Subcutaneous abdominal adipose tissue (tissue), 5 donors: Measurements from ENCODE around the gene ADAM12.

Experiments used
- H3K27ac ChIP-seq: one replicate; pipeline ENCODE4 v1.7.0; 2013; ENCODE audit warnings: low read depth, mild to moderate bottlenecking, inconsistent platforms, low read length, moderate library complexity
- H3K27me3 ChIP-seq, 5 donors: one replicate each; pipeline ENCODE4 v1.7.0; 2013; ENCODE audit warnings: low read length in 5 of 5, inconsistent platforms in 1 of 5; ENCODE audit not compliant: control insufficient read depth in 5 of 5, insufficient read depth in 4 of 5
- H3K36me3 ChIP-seq, 5 donors: one replicate each; pipeline ENCODE4 v1.7.0; 2013; ENCODE audit warnings: low read length in 5 of 5; ENCODE audit not compliant: control insufficient read depth in 5 of 5, insufficient read depth in 5 of 5
- H3K4me1 ChIP-seq, 5 donors: one replicate each; pipeline ENCODE4 v1.7.0; 2013; ENCODE audit warnings: low read length in 5 of 5, mild to moderate bottlenecking in 3 of 5, moderate library complexity in 1 of 5; ENCODE audit not compliant: control insufficient read depth in 5 of 5, insufficient read depth in 5 of 5
- H3K4me3 ChIP-seq, 5 donors: one replicate each; pipeline ENCODE4 v1.7.0; 2013; ENCODE audit warnings: low read length in 5 of 5, low read depth in 1 of 5
- H3K9ac ChIP-seq, 5 donors: one replicate each; pipeline ENCODE4 v1.7.0; 2013; ENCODE audit warnings: low read length in 5 of 5, mild to moderate bottlenecking in 4 of 5, moderate library complexity in 3 of 5
- H3K9me3 ChIP-seq, 5 donors: one replicate each; pipeline ENCODE4 v1.7.0; 2013; ENCODE audit warnings: low read length in 5 of 5; ENCODE audit not compliant: control insufficient read depth in 5 of 5
- donor health status: healthy.
- donor health status: healthy.
- donor health status: healthy.
- donor health status: healthy.
- donor health status: healthy.

ADAM12 gene

DNA sequence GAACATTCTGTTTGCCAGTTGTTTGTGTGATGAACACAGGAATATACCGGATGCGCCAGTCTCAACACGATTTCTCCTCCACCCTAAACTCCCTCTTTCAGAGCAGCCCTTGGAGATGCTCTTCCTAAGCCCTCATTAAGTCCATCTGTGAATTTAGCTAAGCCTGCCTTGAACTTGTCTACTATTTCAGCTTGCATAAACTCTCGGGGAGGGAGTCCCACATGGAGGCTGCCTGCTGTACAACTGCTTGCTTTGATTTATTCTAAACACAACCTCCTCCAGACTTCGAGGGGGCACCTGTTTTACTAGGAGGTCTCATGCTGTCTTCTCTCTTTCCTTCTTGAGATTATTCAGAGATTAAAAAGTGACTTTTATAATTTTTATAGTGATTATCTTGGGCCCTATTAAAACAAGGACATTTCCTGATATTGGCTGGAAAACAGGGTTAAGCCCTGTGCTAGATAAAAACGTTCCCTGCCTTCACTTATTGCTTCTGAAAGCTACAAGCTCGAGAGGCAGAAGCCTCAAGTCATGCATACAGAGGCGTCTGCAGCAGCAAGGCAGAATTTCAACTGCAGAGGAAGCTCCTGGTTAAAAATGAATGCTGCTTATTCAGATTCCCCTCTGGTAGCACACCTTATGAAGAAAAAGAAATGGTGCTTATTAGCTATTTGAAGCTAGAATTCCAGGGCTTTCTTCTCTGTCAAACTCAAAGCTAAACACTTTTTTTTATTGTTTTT lies 317.6 kb downstream of the ADAM12 start:
- no peaks in the 10 kb centered on the region for H3K4me1 ChIP-seq
- no peak overlapping the region for H3K9ac ChIP-seq
- peaks cover 0 to 14% (median 10%) of the 10 kb centered on the region in 5 donors for H3K36me3 ChIP-seq
- no peak overlapping the region for H3K4me3 ChIP-seq
- H3K27me3 ChIP-seq = no peaks in the 10 kb centered on the region
- H3K9me3 ChIP-seq = no peaks in the 10 kb centered on the region
- H3K27ac ChIP-seq = no peak overlapping the region

DNA sequence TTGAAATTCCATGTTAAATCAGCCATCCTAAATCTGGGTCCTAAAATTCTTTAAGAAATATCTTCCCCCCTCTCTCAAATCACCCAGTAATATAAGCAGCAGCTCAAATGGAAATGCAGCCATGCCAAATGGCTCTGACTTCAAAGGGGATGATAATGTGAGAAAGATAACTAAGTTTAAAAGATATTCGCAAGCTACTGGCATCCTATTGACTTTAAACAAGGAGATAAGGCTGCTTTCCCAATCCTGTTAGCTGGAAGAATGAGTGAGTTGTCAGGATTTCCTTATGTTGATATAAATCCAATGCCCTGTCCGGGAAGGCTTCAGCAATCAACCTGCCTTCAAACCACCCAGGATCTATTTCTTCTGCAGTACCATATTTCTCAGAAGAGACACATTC lies 320.0 kb downstream of the ADAM12 start:
- Histone ChIP-seq H3K9ac (no peak overlapping the region), H3K4me3 (no peak overlapping the region), H3K9me3 (no peaks in the 10 kb centered on the region), H3K27me3 (no peaks in the 10 kb centered on the region), H3K36me3 (peaks cover 0 to 23% (median 10%) of the 10 kb centered on the region in 5 donors), H3K27ac (no peak overlapping the region), H3K4me1 (peaks cover 0 to 4% (median 2%) of the 10 kb centered on the region in 5 donors)

DNA sequence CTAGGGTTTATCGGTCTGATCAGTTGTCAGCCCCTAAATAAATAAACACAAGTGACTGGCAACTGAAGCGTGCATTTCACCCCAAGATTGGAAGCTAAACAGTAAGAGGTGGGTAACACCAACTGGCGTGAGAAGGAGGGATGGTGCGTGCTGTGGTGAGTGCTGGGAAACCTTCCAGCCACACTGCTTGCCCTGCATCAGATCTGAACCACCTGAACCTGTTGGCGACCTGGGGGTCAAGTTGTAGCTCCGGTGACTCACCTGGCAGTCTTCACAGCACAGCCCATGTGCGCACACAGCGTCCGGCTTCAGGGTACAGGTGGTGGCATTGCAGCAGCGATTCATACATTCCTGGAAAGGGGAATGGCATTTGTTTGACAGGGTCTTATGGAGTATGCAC lies 321.8 kb downstream of the ADAM12 start:
- H3K9me3 ChIP-seq = peaks cover 0 to 2% (median 0%) of the 10 kb centered on the region in 5 donors
- peaks cover 0 to 23% (median 10%) of the 10 kb centered on the region in 5 donors for H3K36me3 ChIP-seq
- H3K27me3 ChIP-seq = no peaks in the 10 kb centered on the region
- H3K9ac ChIP-seq = no peak overlapping the region
- H3K4me3 ChIP-seq = no peak overlapping the region
- peaks cover 4 to 21% (median 17%) of the 10 kb centered on the region in 5 donors for H3K4me1 ChIP-seq
- no peak overlapping the region for H3K27ac ChIP-seq

DNA sequence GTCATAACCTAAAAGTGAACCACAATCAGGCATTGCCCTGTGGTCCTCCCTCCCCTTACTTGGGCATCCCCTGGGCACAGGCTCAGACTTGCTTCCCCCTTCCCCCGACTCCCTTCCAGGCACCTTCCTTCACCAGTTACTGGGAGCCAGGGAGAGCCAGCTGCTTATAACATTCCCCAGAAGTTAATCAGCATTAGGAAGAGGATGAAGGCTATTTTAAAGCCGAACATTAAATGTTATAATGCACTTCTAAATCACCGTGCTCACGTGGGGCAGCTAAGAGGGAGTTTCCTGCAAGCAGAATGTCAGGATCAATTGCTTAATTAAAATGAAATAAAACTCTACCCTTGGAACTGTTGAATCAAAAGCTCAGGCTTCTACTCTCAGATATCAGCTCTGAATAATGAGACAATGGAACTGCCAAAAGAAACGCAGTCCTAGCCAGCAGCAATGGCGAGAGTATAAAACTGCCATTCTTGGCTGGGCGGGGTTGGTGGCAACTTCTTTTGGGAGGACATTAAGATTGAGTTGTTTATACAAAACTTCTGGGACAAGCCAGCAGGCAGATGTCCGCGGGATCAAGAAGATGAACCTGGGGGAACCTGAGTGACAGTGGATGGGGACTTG lies 322.4 kb downstream of the ADAM12 start:
- Histone ChIP-seq H3K9me3 (peaks cover 0 to 4% (median 0%) of the 10 kb centered on the region in 5 donors), H3K4me1 (peaks cover 5 to 26% (median 19%) of the 10 kb centered on the region in 5 donors), H3K36me3 (peaks cover 0 to 23% (median 10%) of the 10 kb centered on the region in 5 donors), H3K4me3 (no peak overlapping the region), H3K27ac (no peak overlapping the region), H3K27me3 (no peaks in the 10 kb centered on the region), H3K9ac (no peak overlapping the region)

DNA sequence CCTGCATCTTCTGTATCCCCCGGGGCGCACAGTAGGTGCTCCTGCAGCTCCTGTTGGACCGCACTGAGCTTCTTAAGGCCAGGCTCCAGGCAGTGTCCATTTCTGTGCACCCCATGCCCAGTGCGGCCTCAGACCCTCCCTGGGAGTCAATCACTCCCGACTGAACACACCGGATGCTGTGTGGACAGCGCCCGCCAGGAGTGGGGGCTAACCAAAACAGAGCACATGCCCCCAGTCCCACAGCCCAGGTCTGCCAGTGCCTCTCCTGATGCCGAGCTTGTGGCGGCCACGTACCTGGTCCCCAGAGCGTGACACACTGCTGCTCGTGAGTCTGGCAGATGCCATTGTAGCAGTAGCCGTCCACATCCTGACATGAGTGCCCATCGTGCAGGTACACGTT lies 323.8 kb downstream of the ADAM12 start:
- Histone ChIP-seq H3K9me3 (peaks cover 0 to 4% (median 0%) of the 10 kb centered on the region in 5 donors), H3K9ac (no peak overlapping the region), H3K36me3 (peaks cover 0 to 21% (median 6%) of the 10 kb centered on the region in 5 donors), H3K4me1 (peaks cover 11 to 39% (median 31%) of the 10 kb centered on the region in 5 donors), H3K27ac (no peak overlapping the region), H3K4me3 (no peak overlapping the region), H3K27me3 (no peaks in the 10 kb centered on the region)

DNA sequence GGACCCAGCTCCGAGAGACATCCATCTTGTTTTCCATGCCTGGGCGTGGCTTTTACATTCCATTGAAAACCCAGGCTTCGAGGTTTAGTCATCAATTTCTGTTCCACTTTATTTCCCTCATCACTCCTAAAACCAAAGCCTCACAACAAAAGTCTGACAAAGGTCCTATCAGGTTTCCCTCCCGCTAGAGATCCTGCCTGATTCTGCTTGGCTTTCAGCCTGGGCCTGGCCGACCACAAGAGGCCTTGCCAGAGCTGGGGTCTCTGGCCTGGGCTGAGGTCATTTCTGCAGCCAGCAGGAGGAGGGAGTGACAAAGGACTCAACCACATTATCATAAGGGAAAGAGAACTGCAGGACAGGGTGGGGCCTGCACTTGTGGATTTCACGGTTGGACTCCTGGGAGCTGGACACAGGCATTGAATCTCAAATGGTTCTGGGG lies 324.9 kb downstream of the ADAM12 start:
- no peaks in the 10 kb centered on the region for H3K27me3 ChIP-seq
- peaks cover 0 to 16% (median 3%) of the 10 kb centered on the region in 5 donors for H3K36me3 ChIP-seq
- H3K9ac ChIP-seq = no peak overlapping the region
- peak overlapping the region; percentile 88 for H3K27ac ChIP-seq
- H3K4me1 ChIP-seq = peaks cover 11 to 40% (median 35%) of the 10 kb centered on the region in 5 donors
- H3K9me3 ChIP-seq = peaks cover 0 to 4% (median 0%) of the 10 kb centered on the region in 5 donors
- no peak overlapping the region for H3K4me3 ChIP-seq

DNA sequence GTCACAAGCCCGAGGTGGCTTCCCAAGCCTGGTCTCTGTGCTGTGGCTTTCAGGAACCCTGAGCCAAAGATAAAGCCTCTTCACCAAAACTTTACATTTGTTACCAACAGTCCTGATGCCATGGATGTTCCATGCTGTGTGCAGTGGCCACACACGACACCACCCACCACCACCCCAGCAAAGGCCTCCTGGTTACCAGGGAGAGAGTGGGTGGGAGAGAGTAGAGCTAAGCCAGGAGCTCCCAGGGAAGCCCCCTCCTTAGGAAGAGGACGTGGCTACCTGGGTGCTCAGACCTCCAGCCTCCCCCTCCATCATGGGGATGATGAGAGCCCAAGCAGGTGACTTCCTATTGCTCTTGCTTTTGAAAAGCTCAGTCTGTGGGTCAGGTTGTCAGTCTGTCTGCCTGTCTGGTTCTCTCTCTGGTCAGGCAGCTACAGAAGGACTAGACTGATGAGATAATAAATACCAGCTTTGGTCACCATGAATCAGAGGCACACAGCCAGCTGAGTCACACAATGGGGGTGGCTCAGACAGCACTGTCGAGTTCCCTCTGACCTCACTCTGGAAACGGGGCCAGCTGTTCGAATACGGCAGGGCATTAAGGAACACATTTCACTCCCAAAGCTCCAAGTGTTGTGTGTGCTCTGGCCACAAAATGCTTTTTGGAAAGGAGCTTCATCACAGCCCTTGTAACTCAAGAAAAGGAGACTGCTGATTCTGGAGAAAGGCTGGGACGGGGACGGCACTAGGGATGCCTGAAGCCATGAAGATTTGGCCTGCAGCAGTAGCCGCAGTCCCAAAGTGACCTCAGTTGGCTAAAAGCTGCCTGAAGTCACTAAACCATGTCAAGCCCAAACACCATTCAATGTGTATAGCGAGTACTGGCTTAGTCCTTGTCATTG lies 325.9 kb downstream of the ADAM12 start:
- Histone ChIP-seq H3K4me1 (peaks cover 11 to 41% (median 38%) of the 10 kb centered on the region in 5 donors), H3K4me3 (no peak overlapping the region), H3K9ac (peak overlapping the region in 2 of 5 donors; percentile 40 to 58), H3K27me3 (no peaks in the 10 kb centered on the region), H3K36me3 (peaks cover 0 to 16% (median 5%) of the 10 kb centered on the region in 5 donors), H3K27ac (peak overlapping the region; percentile 88), H3K9me3 (peaks cover 0 to 4% (median 0%) of the 10 kb centered on the region in 5 donors)

DNA sequence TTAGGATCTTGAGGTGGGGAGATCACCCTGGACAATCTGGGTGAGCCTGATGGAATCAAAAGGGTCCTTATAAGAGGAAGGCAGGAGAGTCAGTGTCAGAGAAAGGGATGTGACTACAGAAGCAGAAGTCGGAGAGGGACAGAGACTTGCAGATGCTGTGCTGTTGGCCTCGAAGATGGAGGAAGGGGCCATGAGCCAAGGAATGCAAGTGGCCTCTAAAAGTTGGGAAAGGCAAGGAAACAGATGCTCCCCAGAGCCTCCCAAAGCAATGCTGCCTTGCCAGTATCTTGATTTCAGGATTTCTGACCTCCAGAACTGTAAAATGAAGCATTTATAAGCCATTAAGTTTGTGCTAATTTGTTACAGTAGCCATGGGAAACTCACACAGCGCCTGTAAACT lies 326.8 kb downstream of the ADAM12 start:
- no peaks in the 10 kb centered on the region for H3K27me3 ChIP-seq
- peak overlapping the region; percentile 88 for H3K27ac ChIP-seq
- H3K4me3 ChIP-seq = no peak overlapping the region
- H3K9me3 ChIP-seq = peaks cover 0 to 4% (median 0%) of the 10 kb centered on the region in 5 donors
- peak overlapping the region in 1 of 5 donors; percentile 8 for H3K9ac ChIP-seq
- H3K36me3 ChIP-seq = peaks cover 0 to 13% (median 4%) of the 10 kb centered on the region in 5 donors
- H3K4me1 ChIP-seq = peaks cover 11 to 41% (median 38%) of the 10 kb centered on the region in 5 donors

DNA sequence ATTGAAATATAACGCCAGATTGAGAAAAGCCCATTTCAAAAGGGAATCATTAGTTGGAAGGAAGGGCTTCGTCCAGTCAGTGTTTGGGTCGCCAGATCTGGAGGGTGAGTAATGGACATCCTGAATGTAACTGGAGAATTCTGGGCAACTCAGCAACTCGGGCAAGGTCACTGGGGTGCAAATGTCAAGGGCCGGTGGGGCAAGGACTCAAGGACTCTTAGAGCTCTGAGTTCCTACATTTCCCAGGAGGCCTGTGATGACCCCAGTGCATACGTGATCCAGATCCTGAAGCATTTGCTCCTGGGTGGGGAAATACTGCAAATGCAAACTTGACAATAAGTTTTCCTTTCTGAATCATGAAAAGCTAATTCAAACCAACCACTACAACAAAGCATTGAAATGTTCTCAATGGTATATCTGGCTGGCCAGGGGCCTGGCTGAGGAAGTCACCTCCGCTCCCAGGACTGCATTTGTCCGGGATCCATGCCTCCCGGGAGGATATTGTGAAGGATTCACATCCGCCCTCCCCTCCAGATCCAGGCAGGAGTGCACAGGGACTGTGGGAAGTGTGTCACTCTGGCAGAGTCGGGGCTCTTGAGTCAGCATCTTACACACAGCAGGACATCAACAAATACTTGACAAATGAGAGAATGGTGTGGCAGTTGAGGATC lies 327.9 kb downstream of the ADAM12 start:
- H3K27ac ChIP-seq = peak overlapping the region; percentile 88
- peaks cover 0 to 9% (median 0%) of the 10 kb centered on the region in 5 donors for H3K36me3 ChIP-seq
- no peaks in the 10 kb centered on the region for H3K27me3 ChIP-seq
- H3K9me3 ChIP-seq = peaks cover 0 to 4% (median 0%) of the 10 kb centered on the region in 5 donors
- H3K4me3 ChIP-seq = peak overlapping the region in 1 of 5 donors; percentile 18
- H3K4me1 ChIP-seq = peaks cover 11 to 41% (median 38%) of the 10 kb centered on the region in 5 donors
- H3K9ac ChIP-seq = peak overlapping the region in 2 of 5 donors; percentile 2 to 57
